Sigmoid colon (tissue), 7 donors: ENCODE results near the gene AMN1. TPM values are rescaled to one million over a fixed set of nuclear protein-coding genes. Genes with fewer than 3 reads are reported as not detected.
"Not testable (repeated sequence)": the region's sequence is repeated elsewhere in the genome, so short reads cannot be mapped to it uniquely, and the experiment has no call there.

ENCODE experiments used
- DNase-seq: peaks from one replicate; pipeline ENCODE4 v3.0.0-alpha.2; 2019
- H3K27ac ChIP-seq, 4 donors: fragments of 200-600 bp; sonication (generic); one replicate each; pipeline ENCODE4 v1.5.1; 2016 to 2019; ENCODE audit warnings: mild to moderate bottlenecking in 1 of 4
- H3K27me3 ChIP-seq, 3 donors: fragments of 200-600 bp; sonication (generic); one replicate each; pipeline ENCODE4 v1.5.1; 2019; ENCODE audit warnings: mild to moderate bottlenecking in 1 of 3
- H3K36me3 ChIP-seq, 4 donors: fragments of 200-600 bp; sonication (generic); one replicate each; pipeline ENCODE4 v1.5.1; 2016 to 2019
- H3K4me1 ChIP-seq, 4 donors: fragments of 200-600 bp; sonication (generic); one replicate each; pipeline ENCODE4 v1.5.1; 2017 to 2019
- H3K4me3 ChIP-seq, 4 donors: fragments of 200-600 bp; sonication (generic); one replicate each; pipeline ENCODE4 v1.5.1; 2017 to 2019; ENCODE audit warnings: mild to moderate bottlenecking in 2 of 4, moderate library complexity in 1 of 4
- H3K9me3 ChIP-seq, 4 donors: fragments of 200-600 bp in 3 of 4; sonication (generic) in 3 of 4; one replicate each; pipeline versions ENCODE4 v1.5.1 to v1.6.1; 2013 to 2019
- EP300 ChIP-seq, 4 donors: sonication (generic); formaldehyde crosslinking; IDR thresholded peaks; one replicate each; pipeline ENCODE4 v1.6.1; 2017; ENCODE audit warnings: antibody characterized with exemption in 4 of 4
- POLR2A ChIP-seq, 2 donors: fragments of 450-650 bp; IDR thresholded peaks; one replicate each; pipeline ENCODE4 v1.6.1; 2016; ENCODE audit warnings: antibody characterized with exemption in 2 of 2, mild to moderate bottlenecking in 2 of 2, moderate library complexity in 2 of 2
- POLR2AphosphoS5 ChIP-seq, 4 donors: sonication (generic); formaldehyde crosslinking; IDR thresholded peaks; one replicate each; pipeline ENCODE4 v1.6.1; 2017; ENCODE audit warnings: antibody characterized with exemption in 4 of 4
- WGBS, 2 donors: extraction: QIAGEN DNeasy Blood & Tissue Kit; methylation state at CpG; one replicate each; pipeline ENCODE4 v1.1.7; 2013; 5-methylcytosine and 5-hydroxymethylcytosine counted together
- intact Hi-C: fragments of 100-400 bp; cut with DNase I; formaldehyde crosslinking; loops from one replicate; pipeline ENCODE4 v1.15.1; 2023
- polyA plus RNA-seq, 3 donors: library from polyadenylated mRNA; stranded (reverse); fragments of 200-250 nt; gene quantifications; one replicate each; pipeline ENCODE4 v1.2.3, GENCODE V29; 2013
- total RNA-seq, 4 donors: library from RNA; depleted of rRNA; stranded (reverse); fragments of >200 nt; gene quantifications; one replicate each; pipeline ENCODE4 v1.1.0, GENCODE V29; 2016
- TF ChIP-seq, protein P1 (sequence below), 4 experiments: fragments of 450-650 bp in 3 of 4; fragments of 200-600 bp in 1 of 4; IDR thresholded peaks; one replicate each; pipeline ENCODE4 v1.5.1; 2016 to 2019; ENCODE audit warnings: antibody characterized with exemption in 4 of 4, mild to moderate bottlenecking in 3 of 4, moderate library complexity in 2 of 4
- donor health status: healthy with polysubstance abuse.
- donor health status: Bipolar disorder and iron deficiency.
- donor health status: healthy.

The AMN1 gene
- total and polyA plus RNA-seq, 7 donors: 2.4 to 13.2 (median 10.2) TPM

DNA sequence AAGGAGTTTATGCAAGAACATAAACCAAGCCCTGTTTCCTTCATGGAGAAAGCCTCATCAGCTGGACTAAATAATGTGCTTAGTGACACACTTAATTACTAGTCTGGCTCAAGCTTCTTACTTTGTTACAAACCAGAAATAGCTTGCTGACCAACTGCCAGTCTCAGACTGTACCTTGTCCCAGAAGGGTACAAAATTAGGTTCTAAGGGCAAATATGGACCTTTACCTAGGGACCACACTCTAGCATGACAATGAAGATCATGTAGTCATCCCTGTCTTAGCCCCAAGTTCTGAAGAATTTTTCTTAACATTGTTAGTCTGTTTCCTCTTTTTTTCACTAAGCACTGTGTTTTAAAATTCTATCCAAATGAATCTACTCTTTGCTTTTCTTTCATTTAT, 2.2 kb downstream of the AMN1 start:
- no peaks in the 10 kb centered on the region for H3K27me3 ChIP-seq
- no peaks in the 10 kb centered on the region for H3K36me3 ChIP-seq
- no peak overlapping the region for H3K27ac ChIP-seq
- peaks cover 0 to 12% (median 8%) of the 10 kb centered on the region in 4 donors for H3K4me1 ChIP-seq
- intact Hi-C loops: loop anchor here (5.0 kb wide), 3 partner anchors 139 to 951 kb away; partner anchors contain the start of genes DNM1L and SINHCAF
- TF ChIP-seq POLR2AphosphoS5 (IDR thresholded peaks at IDR 0.05) (no peak), EP300 (IDR thresholded peaks at IDR 0.05) (no peak), POLR2A (IDR thresholded peaks at IDR 0.05) (no peak)
- TF ChIP-seq, protein P1, sequence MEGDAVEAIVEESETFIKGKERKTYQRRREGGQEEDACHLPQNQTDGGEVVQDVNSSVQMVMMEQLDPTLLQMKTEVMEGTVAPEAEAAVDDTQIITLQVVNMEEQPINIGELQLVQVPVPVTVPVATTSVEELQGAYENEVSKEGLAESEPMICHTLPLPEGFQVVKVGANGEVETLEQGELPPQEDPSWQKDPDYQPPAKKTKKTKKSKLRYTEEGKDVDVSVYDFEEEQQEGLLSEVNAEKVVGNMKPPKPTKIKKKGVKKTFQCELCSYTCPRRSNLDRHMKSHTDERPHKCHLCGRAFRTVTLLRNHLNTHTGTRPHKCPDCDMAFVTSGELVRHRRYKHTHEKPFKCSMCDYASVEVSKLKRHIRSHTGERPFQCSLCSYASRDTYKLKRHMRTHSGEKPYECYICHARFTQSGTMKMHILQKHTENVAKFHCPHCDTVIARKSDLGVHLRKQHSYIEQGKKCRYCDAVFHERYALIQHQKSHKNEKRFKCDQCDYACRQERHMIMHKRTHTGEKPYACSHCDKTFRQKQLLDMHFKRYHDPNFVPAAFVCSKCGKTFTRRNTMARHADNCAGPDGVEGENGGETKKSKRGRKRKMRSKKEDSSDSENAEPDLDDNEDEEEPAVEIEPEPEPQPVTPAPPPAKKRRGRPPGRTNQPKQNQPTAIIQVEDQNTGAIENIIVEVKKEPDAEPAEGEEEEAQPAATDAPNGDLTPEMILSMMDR (IDR thresholded peaks at IDR 0.05): no peak
- H3K9me3 ChIP-seq: peaks cover 0 to 1% (median 0%) of the 10 kb centered on the region in 4 donors
- DNase-seq: no peak
- no peak overlapping the region for H3K4me3 ChIP-seq

DNA sequence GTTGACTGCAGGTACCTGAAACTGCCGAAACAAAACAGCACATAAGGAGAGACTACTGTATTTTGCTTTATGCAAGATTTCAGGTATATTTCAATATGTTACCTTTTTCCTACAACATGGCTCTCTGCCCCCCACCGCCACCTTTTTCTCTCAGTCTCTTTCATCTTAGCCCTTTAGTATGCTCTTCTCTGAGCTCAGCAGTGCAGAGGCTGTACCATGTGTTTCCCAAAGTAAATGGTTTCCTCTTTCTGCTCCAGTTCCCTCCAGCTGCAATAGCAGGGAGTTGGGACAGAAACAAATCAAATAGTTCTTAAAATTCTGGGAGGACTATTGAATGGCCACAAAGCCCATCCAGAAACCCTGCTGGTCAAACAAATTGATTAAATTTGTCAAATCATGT, 4.3 kb downstream of the AMN1 start:
- Histone ChIP-seq H3K27ac (no peak overlapping the region), H3K4me1 (peaks cover 0 to 7% (median 4%) of the 10 kb centered on the region in 4 donors), H3K9me3 (no peaks in the 10 kb centered on the region), H3K27me3 (no peaks in the 10 kb centered on the region), H3K4me3 (no peak overlapping the region), H3K36me3 (no peaks in the 10 kb centered on the region)
- DNase-seq: no peak
- TF ChIP-seq POLR2A (IDR thresholded peaks at IDR 0.05): no peak
- TF ChIP-seq POLR2AphosphoS5 (IDR thresholded peaks at IDR 0.05): no peak
- TF ChIP-seq, protein P1 (IDR thresholded peaks at IDR 0.05): no peak
- TF ChIP-seq EP300 (IDR thresholded peaks at IDR 0.05): no peak
- intact Hi-C loops: no loop called here
- WGBS, 2 donors: 81 to 87% methylated on average over 2 of the region's 2 CpGs

DNA sequence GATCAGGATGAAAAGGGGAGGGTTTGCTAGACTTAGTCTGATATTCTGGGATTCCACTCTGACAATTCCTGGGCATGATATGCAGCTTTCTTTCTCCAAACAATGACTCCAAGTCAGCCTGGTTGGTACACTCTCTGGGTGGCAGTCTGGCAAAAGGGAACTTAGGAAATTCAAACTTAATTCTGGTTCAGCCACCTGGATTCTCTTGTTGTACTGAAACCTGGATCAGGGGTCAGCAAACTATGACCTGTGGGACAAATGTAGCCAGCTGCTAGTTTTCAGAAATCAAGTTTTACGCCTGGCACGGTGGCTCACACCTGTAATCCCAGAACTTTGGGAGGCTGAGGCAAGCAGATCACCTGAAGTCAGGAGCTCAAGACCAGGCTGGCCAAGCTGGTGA, 6.2 kb downstream of the AMN1 start:
- peaks cover 0 to 10% (median 3%) of the 10 kb centered on the region in 4 donors for H3K36me3 ChIP-seq
- TF ChIP-seq EP300 (IDR thresholded peaks at IDR 0.05) (no peak), POLR2A (IDR thresholded peaks at IDR 0.05) (no peak), POLR2AphosphoS5 (IDR thresholded peaks at IDR 0.05) (no peak)
- TF ChIP-seq, protein P1 (IDR thresholded peaks at IDR 0.05): no peak
- H3K27me3 ChIP-seq: no peaks in the 10 kb centered on the region
- 90 to 97% methylated on average over 2 of the region's 2 CpGs for WGBS, 2 donors
- no peak overlapping the region for H3K4me3 ChIP-seq
- no peaks in the 10 kb centered on the region for H3K9me3 ChIP-seq
- no peak for DNase-seq
- H3K27ac ChIP-seq: no peak overlapping the region
- intact Hi-C loops: no loop called here
- peaks cover 0 to under 1% (median 0%) of the 10 kb centered on the region in 4 donors for H3K4me1 ChIP-seq

DNA sequence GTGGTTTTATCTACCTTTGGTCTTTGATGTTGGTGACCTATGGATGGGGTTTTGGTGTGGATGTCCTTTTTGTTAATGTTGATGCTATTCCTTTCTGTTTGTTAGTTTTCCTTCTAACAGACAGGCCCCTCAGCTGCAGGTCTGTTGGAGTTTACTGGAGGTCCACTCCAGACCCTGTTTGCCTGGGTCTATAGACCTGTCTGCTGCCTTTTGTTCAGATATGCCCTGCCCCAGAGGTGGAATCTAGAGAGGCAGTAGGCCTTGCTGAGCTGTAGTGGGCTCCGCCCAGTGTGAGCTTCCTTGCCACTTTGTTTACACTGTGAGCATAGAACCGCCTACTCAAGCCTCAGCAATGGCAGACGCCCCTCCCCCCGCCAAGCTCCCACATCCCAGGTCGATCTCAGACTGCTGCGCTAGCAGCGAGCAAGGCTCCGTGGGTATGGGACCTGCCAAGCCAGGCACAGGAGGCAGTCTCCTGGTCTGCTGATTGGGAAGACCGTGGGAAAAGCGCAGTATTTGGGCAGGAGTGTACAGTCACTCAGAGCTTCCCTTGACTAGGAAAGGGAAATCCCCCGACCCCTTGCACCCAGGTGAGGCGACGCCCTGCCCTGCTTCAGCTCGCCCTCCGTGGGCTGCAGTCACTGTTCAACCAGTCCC, 10.2 kb downstream of the AMN1 start:
- DNase-seq, intact Hi-C loops, H3K27me3 ChIP-seq, H3K4me1 ChIP-seq, H3K9me3 ChIP-seq, H3K4me3 ChIP-seq, H3K27ac ChIP-seq: not testable (repeated sequence)
- WGBS, 2 donors: 96 to 97% methylated on average over 15 of the region's 15 CpGs
- peaks cover 0 to 10% (median 3%) of the 10 kb centered on the region in 4 donors for H3K36me3 ChIP-seq

DNA sequence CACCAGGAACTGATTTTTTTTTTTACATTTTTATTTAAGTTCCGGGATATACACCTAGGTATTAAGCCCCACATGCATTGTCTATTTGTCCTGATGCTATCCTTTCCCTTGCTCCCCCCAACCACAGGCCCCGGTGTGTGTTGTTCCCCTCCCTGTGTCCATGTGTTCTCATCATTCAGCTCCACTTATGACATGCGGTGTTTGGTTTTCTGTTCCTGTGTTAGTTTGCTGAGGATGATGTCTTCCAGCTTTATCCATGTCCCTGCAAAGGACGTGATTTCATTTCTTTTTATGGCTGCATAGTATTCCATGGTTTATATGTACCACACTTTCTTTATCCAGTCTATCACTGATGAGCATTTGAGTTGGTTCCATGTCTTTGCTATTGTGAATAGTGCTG, 11.8 kb downstream of the AMN1 start:
- H3K4me1 ChIP-seq, intact Hi-C loops: not testable (repeated sequence)
- 97% methylated on average over 4 of the region's 4 CpGs for WGBS, 2 donors

More for the DNA sequence above, 11.8 kb downstream of the AMN1 start:
- H3K36me3 ChIP-seq: peaks cover 0 to 10% (median 3%) of the 10 kb centered on the region in 4 donors
- H3K4me3 ChIP-seq, H3K9me3 ChIP-seq, H3K27ac ChIP-seq, H3K27me3 ChIP-seq, DNase-seq: not testable (repeated sequence)
